ENCODE data around the gene TMC2. TPM values are rescaled to one million over a fixed set of nuclear protein-coding genes. Genes with fewer than 3 reads are reported as not detected.

TMC2 gene
- total RNA-seq, 1 donor from 2014 or later, result not detected

GRCh38 chr20:2602746-2603145 is 66.4 kb downstream of the TMC2 start:
- Histone ChIP-seq H3K9me3 (ENCODE audit: control insufficient read depth in 3 of 3, low read length in 3 of 3) (peaks cover 0 to 13% (median 0%) of the 10 kb centered on the region in 3 donors), H3K4me1 (ENCODE audit: control insufficient read depth in 3 of 3, insufficient read depth in 3 of 3, low read length in 3 of 3) (no peaks in the 10 kb centered on the region), H3K27me3 (ENCODE audit: control insufficient read depth in 3 of 3, insufficient read depth in 3 of 3, low read length in 3 of 3) (peaks cover 0 to 4% (median 0%) of the 10 kb centered on the region in 3 donors), H3K4me3 (ENCODE audit: low read length in 3 of 3) (no peak overlapping the region), H3K9ac (ENCODE audit: low read depth in 1 of 3, low read length in 3 of 3) (no peak overlapping the region), H3K27ac (ENCODE audit: low read depth, low read length) (no peak overlapping the region), H3K36me3 (ENCODE audit: control insufficient read depth in 3 of 3, insufficient read depth in 3 of 3, low read length in 3 of 3) (no peaks in the 10 kb centered on the region)

GRCh38 chr20:2603816-2604505 is 67.6 kb downstream of the TMC2 start:
- peaks cover 0 to 4% (median 0%) of the 10 kb centered on the region in 3 donors for H3K27me3 ChIP-seq (ENCODE audit: control insufficient read depth in 3 of 3, insufficient read depth in 3 of 3, low read length in 3 of 3)
- H3K4me3 ChIP-seq (ENCODE audit: low read length in 3 of 3), result no peak overlapping the region
- H3K27ac ChIP-seq (ENCODE audit: low read depth, low read length), result no peak overlapping the region
- no peak overlapping the region for H3K9ac ChIP-seq (ENCODE audit: low read depth in 1 of 3, low read length in 3 of 3)
- H3K36me3 ChIP-seq (ENCODE audit: control insufficient read depth in 3 of 3, insufficient read depth in 3 of 3, low read length in 3 of 3), result no peaks in the 10 kb centered on the region
- H3K9me3 ChIP-seq (ENCODE audit: control insufficient read depth in 3 of 3, low read length in 3 of 3), result peaks cover 0 to 13% (median 0%) of the 10 kb centered on the region in 3 donors
- H3K4me1 ChIP-seq (ENCODE audit: control insufficient read depth in 3 of 3, insufficient read depth in 3 of 3, low read length in 3 of 3), result no peaks in the 10 kb centered on the region

- Histone ChIP-seq H3K9me3 (ENCODE audit: control insufficient read depth in 3 of 3, low read length in 3 of 3) (peaks cover 0 to 13% (median 0%) of the 10 kb centered on the region in 3 donors), H3K9ac (ENCODE audit: low read depth in 1 of 3, low read length in 3 of 3) (no peak overlapping the region)
These were observed 68.1 kb downstream of the TMC2 start for GRCh38 chr20:2604506-2604835.

GRCh38 chr20:2606507-2607006 is 70.2 kb downstream of the TMC2 start:
- no peak overlapping the region for H3K9ac ChIP-seq (ENCODE audit: low read depth in 1 of 3, low read length in 3 of 3)
- peaks cover 2 to 13% (median 4%) of the 10 kb centered on the region in 3 donors for H3K9me3 ChIP-seq (ENCODE audit: control insufficient read depth in 3 of 3, low read length in 3 of 3)
- no peak overlapping the region for H3K4me3 ChIP-seq (ENCODE audit: low read length in 3 of 3)
- H3K27me3 ChIP-seq (ENCODE audit: control insufficient read depth in 3 of 3, insufficient read depth in 3 of 3, low read length in 3 of 3), result peaks cover 0 to 6% (median 4%) of the 10 kb centered on the region in 3 donors
- no peaks in the 10 kb centered on the region for H3K4me1 ChIP-seq (ENCODE audit: control insufficient read depth in 3 of 3, insufficient read depth in 3 of 3, low read length in 3 of 3)
- no peak overlapping the region for H3K27ac ChIP-seq (ENCODE audit: low read depth, low read length)
- H3K36me3 ChIP-seq (ENCODE audit: control insufficient read depth in 3 of 3, insufficient read depth in 3 of 3, low read length in 3 of 3), result no peaks in the 10 kb centered on the region

More at GRCh38 chr20:2604506-2604835, 68.1 kb downstream of the TMC2 start:
- Histone ChIP-seq H3K4me1 (ENCODE audit: control insufficient read depth in 3 of 3, insufficient read depth in 3 of 3, low read length in 3 of 3) (no peaks in the 10 kb centered on the region), H3K27me3 (ENCODE audit: control insufficient read depth in 3 of 3, insufficient read depth in 3 of 3, low read length in 3 of 3) (peaks cover 0 to 4% (median 0%) of the 10 kb centered on the region in 3 donors), H3K27ac (ENCODE audit: low read depth, low read length) (no peak overlapping the region), H3K4me3 (ENCODE audit: low read length in 3 of 3) (no peak overlapping the region), H3K36me3 (ENCODE audit: control insufficient read depth in 3 of 3, insufficient read depth in 3 of 3, low read length in 3 of 3) (no peaks in the 10 kb centered on the region)

GRCh38 chr20:2610326-2610725 is 74.0 kb downstream of the TMC2 start:
- no peaks in the 10 kb centered on the region for H3K4me1 ChIP-seq (ENCODE audit: control insufficient read depth in 3 of 3, insufficient read depth in 3 of 3, low read length in 3 of 3)
- H3K36me3 ChIP-seq (ENCODE audit: control insufficient read depth in 3 of 3, insufficient read depth in 3 of 3, low read length in 3 of 3), result no peaks in the 10 kb centered on the region
- peaks cover 4 to 6% (median 5%) of the 10 kb centered on the region in 3 donors for H3K27me3 ChIP-seq (ENCODE audit: control insufficient read depth in 3 of 3, insufficient read depth in 3 of 3, low read length in 3 of 3)
- H3K9me3 ChIP-seq (ENCODE audit: control insufficient read depth in 3 of 3, low read length in 3 of 3), result peaks cover 2 to 11% (median 4%) of the 10 kb centered on the region in 3 donors
- no peak overlapping the region for H3K4me3 ChIP-seq (ENCODE audit: low read length in 3 of 3)
- H3K27ac ChIP-seq (ENCODE audit: low read depth, low read length), result no peak overlapping the region
- no peak overlapping the region for H3K9ac ChIP-seq (ENCODE audit: low read depth in 1 of 3, low read length in 3 of 3)

GRCh38 chr20:2610941-2611720 is 74.8 kb downstream of the TMC2 start:
- peaks cover 4 to 6% (median 5%) of the 10 kb centered on the region in 3 donors for H3K27me3 ChIP-seq (ENCODE audit: control insufficient read depth in 3 of 3, insufficient read depth in 3 of 3, low read length in 3 of 3)
- no peak overlapping the region for H3K4me3 ChIP-seq (ENCODE audit: low read length in 3 of 3)
- H3K9me3 ChIP-seq (ENCODE audit: control insufficient read depth in 3 of 3, low read length in 3 of 3), result peaks cover 2 to 5% (median 4%) of the 10 kb centered on the region in 3 donors
- H3K27ac ChIP-seq (ENCODE audit: low read depth, low read length), result no peak overlapping the region
- H3K9ac ChIP-seq (ENCODE audit: low read depth in 1 of 3, low read length in 3 of 3), result no peak overlapping the region
- H3K36me3 ChIP-seq (ENCODE audit: control insufficient read depth in 3 of 3, insufficient read depth in 3 of 3, low read length in 3 of 3), result no peaks in the 10 kb centered on the region
- H3K4me1 ChIP-seq (ENCODE audit: control insufficient read depth in 3 of 3, insufficient read depth in 3 of 3, low read length in 3 of 3), result no peaks in the 10 kb centered on the region

- H3K4me1 ChIP-seq (ENCODE audit: control insufficient read depth in 3 of 3, insufficient read depth in 3 of 3, low read length in 3 of 3), result no peaks in the 10 kb centered on the region
- H3K27ac ChIP-seq (ENCODE audit: low read depth, low read length), result no peak overlapping the region
- peaks cover 2 to 5% (median 4%) of the 10 kb centered on the region in 3 donors for H3K9me3 ChIP-seq (ENCODE audit: control insufficient read depth in 3 of 3, low read length in 3 of 3)
- H3K36me3 ChIP-seq (ENCODE audit: control insufficient read depth in 3 of 3, insufficient read depth in 3 of 3, low read length in 3 of 3), result no peaks in the 10 kb centered on the region
- peaks cover 4 to 10% (median 10%) of the 10 kb centered on the region in 3 donors for H3K27me3 ChIP-seq (ENCODE audit: control insufficient read depth in 3 of 3, insufficient read depth in 3 of 3, low read length in 3 of 3)
- no peak overlapping the region for H3K9ac ChIP-seq (ENCODE audit: low read depth in 1 of 3, low read length in 3 of 3)
- no peak overlapping the region for H3K4me3 ChIP-seq (ENCODE audit: low read length in 3 of 3)
These were observed 75.7 kb downstream of the TMC2 start for GRCh38 chr20:2612073-2612472.

- H3K27ac ChIP-seq (ENCODE audit: low read depth, low read length), result no peak overlapping the region
- no peaks in the 10 kb centered on the region for H3K36me3 ChIP-seq (ENCODE audit: control insufficient read depth in 3 of 3, insufficient read depth in 3 of 3, low read length in 3 of 3)
- no peaks in the 10 kb centered on the region for H3K4me1 ChIP-seq (ENCODE audit: control insufficient read depth in 3 of 3, insufficient read depth in 3 of 3, low read length in 3 of 3)
- peaks cover 0 to 2% (median 0%) of the 10 kb centered on the region in 3 donors for H3K9me3 ChIP-seq (ENCODE audit: control insufficient read depth in 3 of 3, low read length in 3 of 3)
- H3K9ac ChIP-seq (ENCODE audit: low read depth in 1 of 3, low read length in 3 of 3), result no peak overlapping the region
- H3K4me3 ChIP-seq (ENCODE audit: low read length in 3 of 3), result no peak overlapping the region
- peaks cover 4 to 17% (median 5%) of the 10 kb centered on the region in 3 donors for H3K27me3 ChIP-seq (ENCODE audit: control insufficient read depth in 3 of 3, insufficient read depth in 3 of 3, low read length in 3 of 3)
These were observed 80.3 kb downstream of the TMC2 start for GRCh38 chr20:2616634-2617033.

- Histone ChIP-seq H3K4me1 (ENCODE audit: control insufficient read depth in 3 of 3, insufficient read depth in 3 of 3, low read length in 3 of 3) (no peaks in the 10 kb centered on the region), H3K27ac (ENCODE audit: low read depth, low read length) (no peak overlapping the region), H3K27me3 (ENCODE audit: control insufficient read depth in 3 of 3, insufficient read depth in 3 of 3, low read length in 3 of 3) (peaks cover 4 to 17% (median 5%) of the 10 kb centered on the region in 3 donors), H3K4me3 (ENCODE audit: low read length in 3 of 3) (no peak overlapping the region), H3K9ac (ENCODE audit: low read depth in 1 of 3, low read length in 3 of 3) (no peak overlapping the region), H3K9me3 (ENCODE audit: control insufficient read depth in 3 of 3, low read length in 3 of 3) (peaks cover 0 to 2% (median 0%) of the 10 kb centered on the region in 3 donors), H3K36me3 (ENCODE audit: control insufficient read depth in 3 of 3, insufficient read depth in 3 of 3, low read length in 3 of 3) (no peaks in the 10 kb centered on the region)
These were observed 80.8 kb downstream of the TMC2 start for GRCh38 chr20:2617099-2617714.
